ENCODE results near the gene ENSA. TPM values are rescaled to one million over a fixed set of nuclear protein-coding genes. Genes with fewer than 3 reads are reported as not detected.
"Not testable (repeated sequence)": the region's sequence is repeated elsewhere in the genome, so short reads cannot be mapped to it uniquely, and the experiment has no call there.

ENSA gene
- total RNA-seq, 1 experiment from 2014 or later, result 448 TPM

DNA sequence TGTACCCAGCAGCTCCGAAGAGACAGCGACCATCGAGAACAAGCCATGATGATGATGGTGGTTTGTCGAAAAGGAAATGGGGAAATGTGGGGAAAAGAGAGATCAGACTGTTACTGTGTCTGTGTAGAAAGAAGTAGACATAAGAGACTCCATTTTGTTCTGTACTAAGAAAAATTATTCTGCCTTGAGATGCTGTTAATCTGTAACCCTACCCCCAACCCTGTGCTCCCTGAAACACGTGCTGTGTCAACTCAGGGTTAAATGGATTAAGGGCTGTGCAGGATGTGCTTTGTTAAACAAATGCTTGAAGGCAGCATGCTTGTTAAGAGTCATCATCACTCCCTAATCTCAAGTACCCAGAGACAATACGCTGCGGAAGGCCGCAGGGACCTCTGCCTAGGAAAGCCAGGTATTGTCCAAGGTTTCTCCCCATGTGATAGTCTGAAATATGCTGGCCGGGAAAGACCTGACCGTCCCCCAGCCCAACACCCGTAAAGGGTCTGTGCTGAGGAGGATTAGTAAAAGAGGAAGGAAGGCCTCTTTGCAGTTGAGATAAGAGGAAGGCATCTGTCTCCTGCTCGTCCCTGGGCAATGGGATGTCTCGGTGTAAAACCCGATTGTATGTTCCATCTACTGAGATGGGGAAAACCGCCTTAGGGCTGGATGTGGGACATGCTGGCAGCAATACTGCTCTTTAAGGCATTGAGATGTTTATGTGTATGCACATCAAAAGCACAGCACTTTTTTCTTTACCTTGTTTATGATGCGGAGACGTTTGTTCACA lies 5.6 kb upstream of the ENSA start:
- not testable (repeated sequence) for H3K4me3 ChIP-seq (ENCODE audit: insufficient read depth, low read depth, low read length); H3K27me3 ChIP-seq (ENCODE audit: control insufficient read depth, insufficient read depth, low read length); H3K36me3 ChIP-seq (replicated peaks; ENCODE audit: control insufficient read depth, insufficient read depth, low read length); DNase-seq

DNA sequence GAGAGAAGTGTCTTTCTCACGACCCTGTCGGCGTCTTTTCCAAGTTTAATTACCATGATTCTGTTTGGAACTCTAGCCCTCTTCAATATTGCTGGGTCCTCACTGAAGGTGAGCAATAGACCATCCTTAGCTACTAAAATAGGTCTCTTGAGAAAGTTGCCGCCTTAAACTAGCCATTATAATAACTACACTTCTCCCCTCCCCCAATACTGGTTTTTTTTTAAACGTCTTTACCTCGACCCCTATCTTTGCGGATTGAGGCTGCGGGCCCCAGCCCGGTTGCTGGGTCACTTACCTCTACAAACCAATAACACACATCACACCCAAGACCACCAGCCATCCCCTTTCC lies 672 bp downstream of the ENSA start:
- H3K36me3 ChIP-seq (replicated peaks; ENCODE audit: control insufficient read depth, insufficient read depth, low read length), result peaks cover 28% of the 10 kb centered on the region

DNA sequence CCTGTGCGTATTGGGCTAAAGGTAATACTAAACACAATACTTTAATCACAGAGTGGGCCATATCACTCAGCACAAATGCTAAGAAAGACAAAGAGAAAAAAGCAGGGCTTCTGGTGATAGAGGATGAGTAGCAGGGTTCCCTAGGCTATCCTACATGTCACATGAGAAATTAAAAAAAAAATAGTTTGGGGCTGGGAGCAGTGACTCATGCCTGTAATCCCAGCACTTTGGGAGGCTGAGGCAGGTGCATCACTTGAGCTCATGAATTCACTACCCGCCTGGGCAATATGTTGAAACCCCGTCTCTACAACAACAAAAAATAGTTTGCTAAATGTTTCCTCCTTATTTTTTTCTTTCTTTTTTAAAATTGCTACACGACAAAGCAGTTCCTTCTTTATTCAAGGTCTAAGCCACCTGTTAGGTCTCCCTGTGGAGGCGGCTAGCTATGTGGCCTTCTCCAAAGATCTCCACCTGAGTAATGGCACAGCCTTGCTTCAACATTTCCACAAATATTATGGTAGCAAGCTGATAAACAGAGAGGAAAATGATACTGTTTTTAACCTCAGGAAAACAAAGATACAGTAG lies 1.5 kb downstream of the ENSA start:
- Histone ChIP-seq H3K4me3 (ENCODE audit: insufficient read depth, low read depth, low read length) (peak overlapping the region; percentile 84), H3K27me3 (ENCODE audit: control insufficient read depth, insufficient read depth, low read length) (no peaks in the 10 kb centered on the region), H3K36me3 (replicated peaks; ENCODE audit: control insufficient read depth, insufficient read depth, low read length) (peaks cover 32% of the 10 kb centered on the region)
- DNase-seq, result no peak

More for the DNA sequence above, 672 bp downstream of the ENSA start:
- H3K4me3 ChIP-seq (ENCODE audit: insufficient read depth, low read depth, low read length), result peak overlapping the region; percentile 84
- no peak for DNase-seq
- H3K27me3 ChIP-seq (ENCODE audit: control insufficient read depth, insufficient read depth, low read length), result no peaks in the 10 kb centered on the region

DNA sequence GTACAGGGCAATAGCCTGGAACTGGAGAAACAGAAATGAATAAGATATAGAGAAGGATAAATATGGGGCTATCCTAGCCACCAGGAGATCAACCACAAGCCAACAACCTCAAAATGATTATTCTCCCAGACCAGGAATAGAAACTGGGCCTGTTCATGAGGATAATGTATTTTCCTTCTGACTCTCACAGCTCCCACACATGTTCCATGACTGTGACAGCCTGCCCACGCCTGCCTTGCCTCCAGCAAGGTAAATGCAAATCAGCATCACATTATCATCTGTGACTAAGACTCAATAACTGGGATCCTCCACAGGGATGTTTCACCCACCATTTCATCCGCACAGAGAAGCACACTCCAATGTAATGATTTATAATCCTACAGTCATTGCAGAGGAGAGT lies 3.3 kb downstream of the ENSA start:
- DNase-seq, result no peak
- peaks cover 32% of the 10 kb centered on the region for H3K36me3 ChIP-seq (replicated peaks; ENCODE audit: control insufficient read depth, insufficient read depth, low read length)
- no peaks in the 10 kb centered on the region for H3K27me3 ChIP-seq (ENCODE audit: control insufficient read depth, insufficient read depth, low read length)
- no peak overlapping the region for H3K4me3 ChIP-seq (ENCODE audit: insufficient read depth, low read depth, low read length)

DNA sequence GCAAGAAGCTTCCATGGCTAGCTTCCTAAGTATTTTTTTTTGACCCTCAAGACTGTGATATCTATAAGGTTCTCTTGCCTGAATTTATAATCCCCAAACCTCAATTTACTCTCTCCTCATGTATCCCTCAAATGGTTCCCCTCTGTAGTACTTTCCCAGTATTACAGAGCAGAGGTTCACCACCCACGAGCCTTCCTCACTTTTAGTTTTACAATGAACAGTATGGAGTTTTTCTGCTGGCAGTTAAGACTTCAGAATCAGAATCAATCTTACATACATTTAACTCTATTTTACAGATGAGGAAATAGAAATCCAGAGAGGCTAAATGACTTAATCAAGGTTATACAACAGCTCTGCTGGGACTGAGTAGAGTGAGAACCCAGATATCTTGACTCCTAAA lies 4.9 kb downstream of the ENSA start:
- peaks cover 47% of the 10 kb centered on the region for H3K36me3 ChIP-seq (replicated peaks; ENCODE audit: control insufficient read depth, insufficient read depth, low read length)

DNA sequence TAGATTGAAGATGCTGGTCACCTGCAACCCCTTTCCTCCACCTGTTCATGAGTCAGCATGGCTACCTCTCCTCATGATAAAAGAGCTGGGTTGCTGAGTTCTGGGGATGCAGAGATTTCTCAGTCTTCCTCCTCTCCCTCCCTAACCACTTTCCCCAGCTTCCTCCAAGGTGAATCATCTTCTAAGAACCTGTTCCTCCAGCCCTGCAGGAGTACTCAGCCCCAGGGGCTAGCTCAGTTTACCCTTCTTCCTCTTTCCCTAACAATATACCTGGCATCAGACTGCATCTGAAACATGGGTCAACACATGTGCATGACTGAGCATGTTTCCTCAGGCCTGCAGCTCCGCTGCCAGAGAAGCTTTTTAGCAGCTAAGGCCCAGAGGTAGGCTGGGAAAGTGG lies 5.3 kb downstream of the ENSA start:
- H3K4me3 ChIP-seq (ENCODE audit: insufficient read depth, low read depth, low read length); DNase-seq; H3K27me3 ChIP-seq (ENCODE audit: control insufficient read depth, insufficient read depth, low read length): not testable (repeated sequence)
- peaks cover 50% of the 10 kb centered on the region for H3K36me3 ChIP-seq (replicated peaks; ENCODE audit: control insufficient read depth, insufficient read depth, low read length)

More for the DNA sequence above, 4.9 kb downstream of the ENSA start:
- H3K4me3 ChIP-seq (ENCODE audit: insufficient read depth, low read depth, low read length); H3K27me3 ChIP-seq (ENCODE audit: control insufficient read depth, insufficient read depth, low read length); DNase-seq: not testable (repeated sequence)

DNA sequence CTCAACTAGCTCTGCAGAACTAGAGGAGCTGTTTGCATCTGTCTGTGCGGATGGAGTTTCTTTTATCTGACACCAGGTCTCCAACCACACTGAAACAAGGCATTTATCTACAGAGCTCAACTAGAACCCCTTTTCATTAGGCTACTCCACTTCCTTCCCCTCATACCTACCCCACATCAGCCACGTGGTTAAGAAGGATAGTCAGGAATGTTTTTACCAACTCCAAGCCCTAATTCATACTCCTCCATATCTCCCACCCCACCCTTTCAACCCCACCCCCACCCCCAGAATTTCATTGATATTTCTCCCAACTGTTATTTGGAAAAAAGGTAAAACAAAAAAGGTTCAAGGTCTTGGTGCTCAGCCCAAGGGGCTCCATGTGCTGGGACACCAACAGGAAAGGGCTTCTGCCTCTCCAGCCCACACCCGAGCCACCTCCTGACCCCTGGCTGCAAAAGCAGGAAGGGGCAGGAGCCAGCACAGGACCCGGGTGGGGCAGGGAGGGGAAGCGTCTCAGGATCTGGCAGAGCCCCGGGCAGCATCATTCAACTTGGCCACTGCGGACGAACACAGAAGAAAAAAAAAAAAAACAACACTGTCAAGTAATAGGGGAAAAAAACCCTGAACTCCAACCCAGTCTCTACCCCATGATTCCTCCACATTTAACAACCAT lies 7.0 kb downstream of the ENSA start:
- Histone ChIP-seq H3K4me3 (ENCODE audit: insufficient read depth, low read depth, low read length) (no peak overlapping the region), H3K27me3 (ENCODE audit: control insufficient read depth, insufficient read depth, low read length) (no peaks in the 10 kb centered on the region), H3K36me3 (replicated peaks; ENCODE audit: control insufficient read depth, insufficient read depth, low read length) (peaks cover 54% of the 10 kb centered on the region)
- DNase-seq, result peak; percentile 75

DNA sequence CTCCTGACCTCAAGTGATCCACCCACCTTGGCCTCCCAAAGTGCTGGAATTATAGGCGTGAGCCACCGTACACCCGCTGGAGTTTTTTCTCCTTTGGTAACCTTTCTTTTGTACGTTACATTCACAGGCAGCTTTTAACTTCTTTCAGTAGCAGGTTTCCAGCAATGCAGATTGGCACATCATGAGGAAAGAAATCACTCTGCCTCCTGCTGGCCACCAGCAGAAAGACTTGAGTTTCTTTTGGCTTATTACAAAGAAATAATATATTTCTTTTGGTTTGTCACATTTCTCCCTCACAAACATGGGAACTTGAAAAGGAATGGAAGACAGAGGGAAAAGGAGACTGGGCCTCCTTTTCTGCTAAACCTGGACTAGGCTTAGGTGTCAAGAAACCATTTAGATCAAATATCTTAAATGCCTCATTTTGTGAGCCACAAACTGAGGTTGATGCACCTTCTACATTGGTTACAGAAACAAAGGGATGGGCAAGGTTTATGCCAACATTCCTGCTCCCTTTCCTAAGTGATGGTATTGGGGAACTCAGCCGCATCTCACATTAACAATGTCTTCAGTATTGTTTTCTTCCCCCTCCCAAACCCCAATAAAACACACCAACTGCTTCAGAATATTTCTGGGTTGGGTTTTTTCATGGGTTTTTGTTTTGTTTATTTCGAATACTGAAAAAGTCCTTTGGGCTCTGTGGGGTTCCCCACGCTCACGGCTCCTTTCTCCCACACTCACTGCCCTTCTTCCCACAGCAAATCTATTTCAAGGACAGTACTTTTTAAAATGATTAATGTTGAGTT lies 7.7 kb downstream of the ENSA start:
- DNase-seq, result peak; percentile 67
- Histone ChIP-seq H3K4me3 (ENCODE audit: insufficient read depth, low read depth, low read length) (no peak overlapping the region), H3K27me3 (ENCODE audit: control insufficient read depth, insufficient read depth, low read length) (no peaks in the 10 kb centered on the region), H3K36me3 (replicated peaks; ENCODE audit: control insufficient read depth, insufficient read depth, low read length) (peaks cover 51% of the 10 kb centered on the region)

DNA sequence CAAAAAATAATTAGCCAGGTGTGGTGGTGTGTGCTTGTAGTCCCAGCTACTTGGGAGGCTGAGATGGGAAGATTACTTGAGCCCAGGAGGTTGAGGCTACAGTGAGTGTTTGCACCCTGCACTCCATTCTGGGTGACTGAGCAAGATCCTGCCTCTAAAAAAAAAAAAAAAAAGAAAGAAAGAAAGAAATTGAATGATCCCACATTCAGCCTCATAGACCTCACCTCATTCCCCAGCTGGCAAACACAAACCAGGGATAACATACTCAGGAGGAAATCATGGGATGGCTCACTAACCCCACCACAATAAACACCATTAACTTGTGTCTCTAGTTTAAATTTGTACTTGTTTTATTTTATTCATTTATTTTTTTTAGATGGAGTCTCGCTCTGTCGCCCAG lies 8.5 kb downstream of the ENSA start:
- no peak for DNase-seq
- no peak overlapping the region for H3K4me3 ChIP-seq (ENCODE audit: insufficient read depth, low read depth, low read length)
- peaks cover 46% of the 10 kb centered on the region for H3K36me3 ChIP-seq (replicated peaks; ENCODE audit: control insufficient read depth, insufficient read depth, low read length)
- no peaks in the 10 kb centered on the region for H3K27me3 ChIP-seq (ENCODE audit: control insufficient read depth, insufficient read depth, low read length)

DNA sequence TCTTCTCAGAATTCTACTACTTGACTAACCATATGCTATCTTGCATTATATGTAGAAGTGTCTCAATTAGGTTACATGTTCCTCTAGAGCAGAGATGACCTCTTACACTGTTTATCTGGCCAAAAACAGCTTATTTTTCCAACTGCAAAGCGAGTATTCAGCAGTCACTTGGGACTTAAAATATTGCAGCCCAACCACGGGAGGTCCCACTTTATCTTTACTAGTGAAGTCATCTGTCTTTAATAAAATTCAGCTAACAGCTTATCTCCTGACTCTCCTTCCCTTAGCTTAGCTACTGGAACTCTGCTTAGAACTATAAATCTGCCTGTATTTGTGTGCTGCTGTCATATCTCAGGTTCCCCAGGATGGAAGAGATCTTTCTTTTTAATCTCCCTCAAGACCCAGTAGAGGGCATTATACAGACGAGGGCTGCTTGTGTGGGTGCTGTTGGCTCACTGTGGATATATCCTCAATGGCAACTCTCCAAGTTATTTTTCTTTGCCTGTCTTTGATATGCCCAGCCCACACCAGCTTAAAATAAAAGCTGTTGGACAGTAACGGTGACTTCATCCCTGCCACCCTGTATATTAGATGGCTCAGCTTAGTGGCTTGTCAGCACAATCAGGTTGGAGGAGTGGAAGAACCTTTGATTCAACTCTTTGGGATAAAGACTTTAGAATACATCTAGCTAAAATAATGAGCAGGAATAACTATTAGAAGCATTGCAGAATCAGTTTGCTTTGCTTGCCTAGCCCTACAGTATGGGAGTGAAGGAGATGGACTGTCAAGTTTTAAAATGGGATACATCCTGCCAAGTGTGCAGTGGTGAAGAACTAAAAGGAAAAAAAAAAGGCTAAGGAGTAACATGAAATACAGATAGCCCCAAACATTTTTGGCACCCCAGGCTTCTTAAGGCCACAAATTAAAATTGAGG lies 9.6 kb downstream of the ENSA start:
- H3K36me3 ChIP-seq (replicated peaks; ENCODE audit: control insufficient read depth, insufficient read depth, low read length), result peaks cover 41% of the 10 kb centered on the region
- no peak overlapping the region for H3K4me3 ChIP-seq (ENCODE audit: insufficient read depth, low read depth, low read length)
- DNase-seq, result peak; percentile 36
- no peaks in the 10 kb centered on the region for H3K27me3 ChIP-seq (ENCODE audit: control insufficient read depth, insufficient read depth, low read length)

DNA sequence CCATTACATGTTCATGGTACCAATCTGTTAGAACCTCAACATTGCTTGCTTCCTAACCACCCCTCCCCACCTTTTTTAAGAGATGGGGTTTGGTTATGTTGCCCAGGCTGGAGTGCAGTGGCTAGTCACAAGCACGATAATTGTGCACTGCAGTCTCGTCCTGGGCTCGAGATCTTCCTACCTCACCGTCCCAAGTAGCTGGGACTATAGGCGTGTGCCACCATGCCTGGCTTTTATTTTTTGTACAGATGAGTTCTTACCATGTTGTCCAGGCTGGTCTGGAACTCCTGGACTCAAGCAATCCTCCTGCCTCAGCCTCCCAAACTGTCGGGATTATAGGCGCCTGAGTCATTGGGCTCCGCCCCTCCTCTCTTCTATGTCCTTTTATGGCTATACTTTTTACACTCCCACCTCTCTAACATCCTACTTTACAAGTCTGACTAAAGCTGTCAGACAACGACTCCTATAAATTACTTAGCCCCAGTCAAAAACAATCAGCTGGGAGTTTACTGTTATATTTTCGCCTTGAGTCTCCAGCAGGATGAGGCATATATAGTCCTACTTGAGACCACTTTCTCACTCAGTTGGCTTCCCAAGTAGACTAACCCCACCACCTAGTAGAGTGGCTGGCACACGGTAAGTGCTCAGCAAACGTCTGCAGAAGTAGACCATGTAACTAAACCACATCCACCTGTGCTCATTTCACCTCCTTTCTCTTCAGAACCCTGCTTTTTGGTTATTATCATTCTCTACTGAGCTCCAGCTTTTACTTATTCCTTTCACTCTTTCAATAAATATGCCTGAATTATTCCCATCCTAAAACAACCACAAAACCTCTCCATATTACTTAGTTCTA lies 13.8 kb downstream of the ENSA start:
- no peak overlapping the region for H3K4me3 ChIP-seq (ENCODE audit: insufficient read depth, low read depth, low read length)
- DNase-seq, result no peak
- H3K27me3 ChIP-seq (ENCODE audit: control insufficient read depth, insufficient read depth, low read length), result no peaks in the 10 kb centered on the region
- peaks cover 36% of the 10 kb centered on the region for H3K36me3 ChIP-seq (replicated peaks; ENCODE audit: control insufficient read depth, insufficient read depth, low read length)

DNA sequence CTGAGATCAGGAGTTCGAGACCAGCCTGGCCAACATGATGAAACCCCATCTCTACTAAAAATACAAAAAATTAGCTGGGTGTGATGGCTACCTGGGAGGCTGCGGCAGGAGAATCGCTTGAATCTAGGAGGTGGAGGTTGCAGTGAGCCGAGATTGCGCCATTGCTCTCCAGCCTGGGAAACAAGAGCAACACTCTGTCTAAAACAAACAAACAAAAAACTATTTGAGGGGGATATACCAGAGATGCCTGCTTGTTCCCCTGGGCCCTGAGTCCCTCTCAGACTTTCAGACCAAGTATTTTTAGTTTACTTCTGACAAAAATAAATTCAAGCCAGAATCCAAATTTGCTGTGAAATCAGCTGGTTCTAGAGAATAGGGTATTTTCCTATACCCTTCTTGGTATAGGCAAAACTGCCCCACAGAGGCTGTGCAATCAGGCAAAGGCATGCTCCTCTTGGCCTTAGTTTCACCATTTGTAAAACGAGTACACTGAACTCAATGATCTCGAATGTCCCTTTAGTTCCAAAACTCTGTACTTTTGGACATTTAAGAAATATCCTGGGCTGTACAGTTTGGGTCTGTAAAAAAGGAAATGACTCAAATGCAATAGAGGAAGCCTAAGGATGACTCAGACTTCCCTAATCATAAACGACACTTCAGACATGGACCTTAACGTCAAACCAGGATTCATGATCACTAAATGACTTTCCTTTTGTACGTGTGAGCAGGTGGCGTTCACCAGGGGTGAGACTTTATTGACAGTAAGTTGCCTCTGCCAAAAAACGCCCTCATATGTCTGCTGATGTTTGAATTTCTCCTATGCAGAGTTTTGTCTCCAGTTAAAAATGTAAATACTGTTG lies 16.1 kb downstream of the ENSA start:
- Histone ChIP-seq H3K27me3 (ENCODE audit: control insufficient read depth, insufficient read depth, low read length) (no peaks in the 10 kb centered on the region), H3K4me3 (ENCODE audit: insufficient read depth, low read depth, low read length) (no peak overlapping the region), H3K36me3 (replicated peaks; ENCODE audit: control insufficient read depth, insufficient read depth, low read length) (peaks cover 19% of the 10 kb centered on the region)
- DNase-seq, result no peak
